Ovary (tissue), 9 donors: ENCODE results near the gene WWOX. TPM values are rescaled to one million over a fixed set of nuclear protein-coding genes. Genes with fewer than 3 reads are reported as not detected.

Experiments used
- DNase-seq, 5 donors: peaks; one replicate each; pipeline ENCODE4 v3.0.0-alpha.2; 2019 to 2020
- H3K27ac ChIP-seq, 2 donors: fragments of 200-600 bp; one replicate each; pipeline versions ENCODE4 v1.5.1 to v1.8.0; 2019 to 2022
- H3K27me3 ChIP-seq: fragments of 200-600 bp; one replicate; pipeline ENCODE4 v1.8.0; 2022
- H3K36me3 ChIP-seq: fragments of 200-600 bp; sonication (generic); one replicate; pipeline ENCODE4 v1.5.1; 2019
- H3K4me1 ChIP-seq: one replicate; pipeline ENCODE4 v1.8.1; 2013; ENCODE audit warnings: mild to moderate bottlenecking, moderate library complexity; ENCODE audit not compliant: insufficient read depth
- H3K4me3 ChIP-seq: fragments of 200-600 bp; sonication (generic); one replicate; pipeline ENCODE4 v1.5.1; 2017
- H3K9me3 ChIP-seq, 2 donors: fragments of 200-600 bp in 1 of 2; sonication (generic) in 1 of 2; one replicate each; pipeline versions ENCODE4 v1.5.1 to v1.8.1; 2013 to 2019; ENCODE audit warnings: mild to moderate bottlenecking in 1 of 2, moderate library complexity in 1 of 2
- EP300 ChIP-seq: sonication (generic); formaldehyde crosslinking; IDR thresholded peaks from one replicate; pipeline ENCODE4 v1.6.1; 2017; ENCODE audit warnings: antibody characterized with exemption
- POLR2A ChIP-seq: fragments of 450-650 bp; IDR thresholded peaks from one replicate; pipeline ENCODE4 v1.6.1; 2017; ENCODE audit warnings: antibody characterized with exemption, mild to moderate bottlenecking, moderate library complexity
- WGBS, 3 donors: extraction: QIAGEN DNeasy Blood & Tissue Kit in 1 of 3; methylation state at CpG; one replicate each; pipeline versions ENCODE4 v1.1.5 to v1.1.7; 2013 to 2017; 5-methylcytosine and 5-hydroxymethylcytosine counted together
- intact Hi-C, 4 donors: fragments of 100-400 bp; cut with DNase I; formaldehyde crosslinking; loops; one replicate each; pipeline versions ENCODE4 v1.11.0 to v1.15.1; 2022 to 2023
- polyA plus RNA-seq, 2 donors: library from polyadenylated mRNA; stranded (reverse); fragments of 200-250 nt in 1 of 2; fragments of 350-450 nt in 1 of 2; fragmentation: Illumina TruSeq in 1 of 2; extraction: RNeasy Lipid Tissue Mini Kit (QIAGEN cat#74804) in 1 of 2; gene quantifications; one replicate each; pipeline ENCODE4 v1.2.3, GENCODE V29; 2013 to 2014
- total RNA-seq, 7 donors: library from RNA; depleted of rRNA in 2 of 7; stranded (reverse); fragments of >200 nt in 2 of 7; fragmentation: NEBNext Ultra II Directional in 3 of 7; extraction: Animal tissue kit (Norgen Biotek cat#: 25700) in 3 of 7; gene quantifications; one replicate each; pipeline versions ENCODE4 v1.1.0 to v1.2.4, GENCODE V29; 2016 to 2023
- TF ChIP-seq, protein P1 (sequence below), 3 donors: fragments of 450-650 bp in 2 of 3; fragments of 200-600 bp in 1 of 3; IDR thresholded peaks; one replicate each; pipeline versions ENCODE4 v1.5.1 to v1.8.0; 2016 to 2022; ENCODE audit warnings: antibody characterized with exemption in 3 of 3, mild to moderate bottlenecking in 1 of 3
- donor health status: DM: no; HTN: no; CAD: no; lungs with moderate emphysema.
- donor health status: DM: no; HTN: no; CAD: no.
- donor health status: Bipolar disorder and iron deficiency.
- donor health status: DM: yes; HTN: yes; CAD: no.
- donor health status: DM: no; HTN: no; CAD: no.
- donor health status: DM: yes; HTN: yes; CAD: no.

Gene WWOX
- total and polyA plus RNA-seq, 9 donors: 11.0 to 40.5 (median 25.2) TPM

- 41 to 68% (median 50%) methylated on average over 3 of the region's 3 CpGs for WGBS, 3 donors
- DNase-seq: no peak
- Histone ChIP-seq H3K4me1 (no peaks in the 10 kb centered on the region), H3K9me3 (no peaks in the 10 kb centered on the region), H3K27me3 (no peaks in the 10 kb centered on the region), H3K27ac (no peak overlapping the region), H3K36me3 (no peaks in the 10 kb centered on the region), H3K4me3 (no peak overlapping the region)
- intact Hi-C loops: no loop called here
- TF ChIP-seq EP300: no peak
- TF ChIP-seq POLR2A: no peak
- TF ChIP-seq, protein P1, sequence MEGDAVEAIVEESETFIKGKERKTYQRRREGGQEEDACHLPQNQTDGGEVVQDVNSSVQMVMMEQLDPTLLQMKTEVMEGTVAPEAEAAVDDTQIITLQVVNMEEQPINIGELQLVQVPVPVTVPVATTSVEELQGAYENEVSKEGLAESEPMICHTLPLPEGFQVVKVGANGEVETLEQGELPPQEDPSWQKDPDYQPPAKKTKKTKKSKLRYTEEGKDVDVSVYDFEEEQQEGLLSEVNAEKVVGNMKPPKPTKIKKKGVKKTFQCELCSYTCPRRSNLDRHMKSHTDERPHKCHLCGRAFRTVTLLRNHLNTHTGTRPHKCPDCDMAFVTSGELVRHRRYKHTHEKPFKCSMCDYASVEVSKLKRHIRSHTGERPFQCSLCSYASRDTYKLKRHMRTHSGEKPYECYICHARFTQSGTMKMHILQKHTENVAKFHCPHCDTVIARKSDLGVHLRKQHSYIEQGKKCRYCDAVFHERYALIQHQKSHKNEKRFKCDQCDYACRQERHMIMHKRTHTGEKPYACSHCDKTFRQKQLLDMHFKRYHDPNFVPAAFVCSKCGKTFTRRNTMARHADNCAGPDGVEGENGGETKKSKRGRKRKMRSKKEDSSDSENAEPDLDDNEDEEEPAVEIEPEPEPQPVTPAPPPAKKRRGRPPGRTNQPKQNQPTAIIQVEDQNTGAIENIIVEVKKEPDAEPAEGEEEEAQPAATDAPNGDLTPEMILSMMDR (IDR thresholded peaks at IDR 0.05): no peak
These were observed 78.5 kb downstream of the WWOX start for GRCh38 chr16:78177987-78178386.

DNA sequence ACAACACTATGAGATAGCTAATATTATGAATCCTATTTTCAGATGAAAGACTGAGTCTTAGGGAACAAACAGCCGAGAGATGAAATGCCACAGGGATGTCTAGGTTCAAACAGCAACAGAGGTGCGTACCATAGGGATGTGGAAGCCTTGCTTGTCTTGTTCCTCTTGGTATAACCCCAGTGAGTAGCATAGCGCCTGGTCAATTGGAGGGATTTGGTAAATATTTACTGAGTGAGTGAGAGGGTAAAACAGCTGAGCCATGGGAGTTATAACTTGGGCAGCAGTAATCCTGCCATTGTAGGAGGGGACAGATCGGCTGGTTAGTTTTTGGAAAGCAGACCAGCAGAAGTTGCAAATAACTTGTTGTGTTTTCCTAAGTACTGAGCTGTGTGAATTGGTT is 80.2 kb downstream of the WWOX start:
- H3K36me3 ChIP-seq: no peaks in the 10 kb centered on the region
- TF ChIP-seq, protein P1 (IDR thresholded peaks at IDR 0.05): no peak
- TF ChIP-seq POLR2A (no peak), EP300 (no peak)
- intact Hi-C loops: no loop called here
- no peak overlapping the region for H3K27ac ChIP-seq
- H3K27me3 ChIP-seq: no peaks in the 10 kb centered on the region
- peaks cover 3% of the 10 kb centered on the region for H3K4me1 ChIP-seq
- H3K9me3 ChIP-seq: no peaks in the 10 kb centered on the region
- DNase-seq: no peak
- WGBS, 3 donors: 71 to 73% (median 72%) methylated on average over 4 of the region's 4 CpGs
- no peak overlapping the region for H3K4me3 ChIP-seq

GRCh38 chr16:78180349-78180748 is 80.9 kb downstream of the WWOX start:
- intact Hi-C loops: no loop called here
- H3K27ac ChIP-seq: no peak overlapping the region
- H3K9me3 ChIP-seq: no peaks in the 10 kb centered on the region
- no peak for DNase-seq
- no peaks in the 10 kb centered on the region for H3K36me3 ChIP-seq
- H3K4me1 ChIP-seq: peaks cover 5% of the 10 kb centered on the region
- no peaks in the 10 kb centered on the region for H3K27me3 ChIP-seq
- no peak overlapping the region for H3K4me3 ChIP-seq
- 86 to 97% (median 86%) methylated on average over 4 of the region's 4 CpGs for WGBS, 3 donors
- TF ChIP-seq POLR2A: no peak
- TF ChIP-seq EP300: no peak
- TF ChIP-seq, protein P1 (IDR thresholded peaks at IDR 0.05): no peak

- no peak overlapping the region for H3K4me3 ChIP-seq
- H3K4me1 ChIP-seq: peaks cover 5% of the 10 kb centered on the region
- no peak for TF ChIP-seq POLR2A
- TF ChIP-seq, protein P1 (IDR thresholded peaks at IDR 0.05): no peak
- no peak for TF ChIP-seq EP300
- H3K27me3 ChIP-seq: no peaks in the 10 kb centered on the region
- 41 to 52% (median 43%) methylated on average over 15 of the region's 15 CpGs for WGBS, 3 donors
- no peaks in the 10 kb centered on the region for H3K36me3 ChIP-seq
- H3K9me3 ChIP-seq: no peaks in the 10 kb centered on the region
- peak in 2 of 5 donors; percentile 27 to 41 for DNase-seq
- H3K27ac ChIP-seq: no peak overlapping the region
- intact Hi-C loops: no loop called here
These were observed 84.2 kb downstream of the WWOX start for GRCh38 chr16:78183437-78184237.
